CD4-positive, alpha-beta T cell treated with Interleukin-12 subunit alpha and Interleukin-12 subunit beta, for 1 hour (primary cell): ENCODE data around the gene ENTREP3.
"Not testable (repeated sequence)": the region's sequence is repeated elsewhere in the genome, so short reads cannot be mapped to it uniquely, and the experiment has no call there.

Experiments used
- DNase-seq: peaks from one replicate; pipeline ENCODE4 v3.0.0-alpha.2; 2020

Gene ENTREP3

DNA sequence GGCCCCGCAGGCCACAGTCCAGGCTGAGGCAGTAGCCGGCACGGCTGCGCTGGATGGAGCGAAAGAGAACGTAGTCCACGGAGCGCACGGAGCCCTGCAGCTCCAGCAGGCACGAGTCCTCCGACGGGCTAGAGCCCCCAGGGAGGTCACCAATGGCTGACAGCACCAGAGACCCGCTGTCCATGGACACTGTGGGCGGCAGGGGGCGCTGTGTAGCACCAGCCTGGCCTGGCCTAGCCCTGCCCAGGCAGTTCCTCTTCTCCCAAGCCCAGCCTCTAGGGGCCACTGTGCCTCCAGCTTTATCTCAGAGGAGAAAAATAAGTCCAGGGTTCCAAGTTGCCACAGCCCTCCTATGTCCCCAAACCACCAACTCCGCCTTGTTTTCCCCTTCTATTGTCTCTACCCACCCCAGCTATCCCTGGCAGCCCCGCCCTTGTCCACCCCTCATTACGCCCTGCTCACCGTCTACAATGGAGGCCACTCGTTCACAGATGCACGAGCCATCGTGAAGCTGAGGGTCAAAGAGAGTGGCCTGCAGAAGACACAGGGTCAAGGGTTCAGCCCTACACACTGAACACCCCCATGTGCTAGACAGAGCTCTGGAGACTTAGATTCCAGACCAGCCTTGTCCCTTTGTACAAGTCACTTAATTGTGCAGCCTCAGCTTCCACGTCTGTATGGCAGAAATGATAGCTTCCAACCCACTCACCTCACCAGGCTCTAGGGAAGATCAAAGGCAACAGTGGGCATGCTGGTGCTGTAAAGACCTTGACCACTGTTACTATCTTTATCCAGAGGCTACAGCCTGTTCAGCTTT lies 4.4 kb downstream of the ENTREP3 start:
- DNase-seq: peak; percentile 95

DNA sequence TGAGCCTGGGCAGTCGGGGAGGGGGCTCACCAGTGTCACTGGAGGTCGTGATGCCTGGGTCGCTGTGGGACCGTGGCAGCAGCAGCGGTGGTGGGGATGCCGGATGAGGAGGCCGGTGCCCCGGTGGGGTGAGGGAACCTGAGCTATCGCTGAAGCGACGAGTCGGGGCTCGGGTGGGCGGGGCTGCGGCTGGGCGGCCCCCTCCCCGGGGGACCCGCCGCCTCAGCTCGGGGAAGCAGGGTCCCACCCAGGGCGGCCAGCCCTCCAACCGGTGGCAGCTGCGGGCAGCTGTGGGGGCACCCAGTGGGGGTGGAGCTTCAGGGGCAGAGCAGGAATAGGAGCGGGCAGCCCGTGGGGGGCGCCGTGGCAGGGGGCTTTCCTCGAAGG lies 5.0 kb downstream of the ENTREP3 start:
- no peak for DNase-seq

DNA sequence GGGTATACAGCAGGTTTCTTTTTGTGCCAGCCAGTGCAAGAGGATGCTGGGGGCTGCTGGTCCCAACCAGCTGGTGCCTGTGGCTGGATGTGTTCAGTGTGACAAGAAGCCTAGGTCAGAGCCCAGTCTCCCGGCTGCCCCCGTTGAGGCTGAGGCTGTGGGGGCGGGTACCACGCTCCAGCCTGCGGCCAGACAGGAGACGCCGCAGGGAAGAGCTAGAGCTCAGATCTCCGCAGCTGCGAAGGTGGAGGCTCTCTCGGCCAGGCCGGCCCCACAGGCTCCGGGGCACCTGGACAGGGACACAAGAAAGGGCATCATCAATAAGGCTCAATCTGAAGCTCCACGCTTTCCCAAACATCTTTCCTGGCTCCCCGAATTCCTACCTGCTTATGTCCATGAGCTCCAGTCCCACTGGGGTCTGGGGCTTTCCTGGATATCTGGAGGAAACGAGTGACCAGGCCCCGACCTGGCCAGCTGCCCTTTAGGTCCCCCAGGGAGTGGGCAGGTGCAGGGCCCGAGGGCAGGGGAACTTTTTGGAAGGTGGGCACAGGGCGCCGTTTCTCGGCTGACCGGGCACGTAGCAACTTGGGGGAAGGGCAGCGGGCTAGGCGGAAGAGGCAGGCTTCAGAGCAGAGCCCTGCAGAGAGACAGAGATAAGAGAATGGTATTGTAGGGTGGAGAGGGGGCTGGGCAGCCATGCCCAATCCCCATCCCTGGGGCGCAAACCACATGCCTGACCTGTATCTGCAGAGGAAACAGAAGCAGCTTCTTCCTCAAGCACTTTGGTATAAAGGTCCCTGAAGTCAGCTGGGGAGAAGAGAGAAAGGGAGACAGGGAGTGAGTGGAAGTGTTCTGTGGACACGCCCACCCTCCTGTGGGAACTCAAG lies 7.4 kb downstream of the ENTREP3 start:
- no peak for DNase-seq

DNA sequence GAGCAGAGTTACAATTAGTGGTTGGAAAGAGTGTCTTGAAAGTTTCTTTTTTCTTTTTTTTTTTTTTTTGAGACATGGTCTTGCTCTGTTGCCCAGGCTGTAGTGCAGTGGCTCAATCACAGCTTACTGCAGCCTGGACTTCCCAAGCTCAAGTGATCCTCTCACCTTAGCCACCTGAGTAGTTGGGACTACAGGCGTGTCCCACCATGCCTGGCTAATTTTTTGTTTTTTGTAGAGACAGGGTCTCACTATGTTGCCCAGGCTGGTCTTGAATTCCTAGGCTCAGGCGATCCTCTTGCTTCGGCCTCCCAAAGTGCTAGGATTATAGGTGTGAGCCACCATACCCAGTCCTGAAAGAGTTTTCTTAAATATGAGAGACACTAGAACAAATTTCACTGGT lies 8.5 kb downstream of the ENTREP3 start:
- DNase-seq: not testable (repeated sequence)

DNA sequence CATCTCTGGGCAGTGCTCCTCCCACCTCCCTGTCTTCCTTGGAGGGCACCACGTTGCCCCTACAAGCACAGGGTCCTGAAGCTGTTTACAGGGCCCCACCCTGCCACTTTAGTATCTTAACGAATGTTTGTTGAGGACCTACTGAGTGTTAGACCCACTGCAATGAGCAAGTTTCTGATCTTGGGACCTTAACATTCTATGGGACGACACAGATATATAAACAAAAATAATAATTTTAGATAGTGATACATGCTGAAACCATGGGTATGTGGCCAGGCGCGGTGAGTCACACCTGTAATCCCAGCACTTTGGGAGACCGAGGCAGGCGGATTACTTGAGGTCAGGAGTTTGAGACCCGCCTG lies 10.1 kb downstream of the ENTREP3 start:
- DNase-seq: no peak

DNA sequence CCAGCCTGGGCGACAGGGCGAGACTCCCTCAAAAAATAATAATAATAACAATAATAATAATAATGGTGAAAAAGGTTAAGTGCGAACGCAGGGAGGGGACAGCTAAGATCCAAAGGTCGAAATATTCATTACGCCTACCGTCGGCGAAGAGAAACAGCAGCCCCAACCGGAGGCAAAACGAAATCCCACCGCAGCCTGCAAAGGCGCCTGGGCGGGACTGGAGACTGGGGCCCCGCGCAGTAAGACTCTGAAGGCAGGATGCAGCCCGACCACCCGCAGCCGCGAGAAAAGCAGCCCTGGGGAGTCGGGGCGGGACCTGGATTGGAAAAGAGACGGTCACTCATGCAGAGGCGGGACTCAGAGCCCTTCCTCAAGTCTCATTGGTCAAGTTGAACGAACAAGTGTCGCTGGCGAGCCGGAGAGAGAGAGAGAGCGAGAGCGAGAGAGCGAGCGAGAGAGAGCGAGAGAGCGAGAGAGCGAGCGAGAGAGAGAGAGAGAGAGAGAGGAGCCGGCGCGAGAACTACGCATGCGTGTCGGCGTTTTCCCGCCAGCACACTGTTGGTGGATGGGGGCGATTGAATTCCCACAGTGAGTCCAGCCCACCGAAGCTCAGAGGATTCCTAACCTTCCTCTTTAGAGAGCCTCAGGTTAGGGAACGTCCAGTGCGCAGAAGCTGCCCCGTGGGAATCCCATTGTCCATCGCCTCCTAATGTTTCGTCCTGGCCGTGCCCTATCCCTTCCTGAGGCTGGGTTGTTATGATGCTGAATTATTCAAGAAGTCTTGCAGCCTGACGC lies 10.7 kb downstream of the ENTREP3 start:
- peak; percentile 97 for DNase-seq

DNA sequence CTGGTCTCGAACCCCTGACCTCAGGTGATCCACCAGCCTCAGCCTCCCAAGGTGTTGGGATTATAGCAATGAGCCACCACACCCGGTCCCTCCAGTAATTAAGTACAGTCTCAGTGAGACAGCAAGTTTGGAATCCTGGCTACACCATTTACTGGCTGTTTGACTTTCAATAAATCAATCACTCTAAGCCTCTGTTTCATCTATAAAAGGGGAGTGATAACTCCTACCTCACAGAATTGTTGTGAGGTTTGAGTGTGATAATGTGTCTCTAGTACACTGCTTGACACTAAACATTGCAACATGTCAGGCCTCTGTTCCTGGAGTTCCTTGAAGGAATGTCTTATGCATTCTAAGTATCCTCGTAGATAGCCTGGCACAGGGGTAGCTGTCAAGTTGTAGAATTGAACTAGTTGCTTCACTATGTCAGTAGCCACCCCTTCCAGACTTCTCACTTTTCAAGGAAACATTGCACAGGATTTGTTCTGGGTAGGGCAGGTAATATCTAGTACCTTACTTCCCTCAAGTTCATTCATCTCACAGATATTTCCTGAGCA lies 12.4 kb downstream of the ENTREP3 start:
- no peak for DNase-seq

DNA sequence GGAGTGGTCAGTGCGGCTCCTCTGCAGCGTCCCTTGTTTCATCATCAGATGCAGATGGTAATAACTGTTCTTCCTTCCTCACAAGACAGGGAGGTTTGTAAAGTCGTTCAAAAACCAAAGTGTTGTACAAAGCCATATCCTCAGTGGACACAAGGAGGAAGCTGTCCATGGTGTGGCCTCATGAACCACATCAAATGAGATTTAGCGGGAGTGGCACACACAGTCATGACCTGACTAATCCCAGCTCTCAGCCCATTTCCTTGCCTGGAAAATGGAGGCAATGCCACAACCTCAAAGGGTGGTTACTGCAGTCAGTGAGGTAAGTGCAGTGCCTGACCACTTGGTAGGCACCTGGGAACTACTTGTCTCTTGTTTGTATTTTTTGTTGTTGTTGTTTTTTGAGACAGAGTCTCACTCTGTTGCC lies 13.4 kb downstream of the ENTREP3 start:
- DNase-seq: no peak

DNA sequence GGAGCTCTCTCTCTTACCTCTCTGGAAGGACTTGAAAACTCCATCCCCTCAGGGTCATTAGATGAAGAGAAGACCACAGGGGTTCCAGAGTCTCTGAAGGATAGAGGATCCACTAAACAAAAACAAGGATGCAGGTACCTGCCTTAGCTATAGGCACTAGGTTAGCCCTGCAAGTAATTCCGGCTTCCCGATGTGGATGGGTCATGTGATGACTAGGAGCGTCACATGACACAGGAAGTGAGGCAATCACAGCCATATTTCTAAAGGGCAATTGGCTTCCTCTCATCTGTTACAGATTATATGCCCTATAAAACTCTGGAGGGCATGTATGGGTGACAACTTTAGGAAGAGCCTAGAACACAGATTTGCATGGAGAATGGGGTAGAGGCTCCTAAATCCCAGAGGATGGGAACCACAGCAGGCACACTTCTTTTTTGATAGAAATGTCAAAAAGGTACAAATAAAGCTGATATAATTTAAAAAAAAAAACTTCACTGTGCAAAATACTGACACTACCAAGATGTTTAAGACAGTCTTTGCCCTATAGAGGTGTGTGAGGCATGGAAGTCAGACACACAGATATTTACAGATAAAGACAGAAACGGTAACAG lies 14.1 kb downstream of the ENTREP3 start:
- peak; percentile 82 for DNase-seq

DNA sequence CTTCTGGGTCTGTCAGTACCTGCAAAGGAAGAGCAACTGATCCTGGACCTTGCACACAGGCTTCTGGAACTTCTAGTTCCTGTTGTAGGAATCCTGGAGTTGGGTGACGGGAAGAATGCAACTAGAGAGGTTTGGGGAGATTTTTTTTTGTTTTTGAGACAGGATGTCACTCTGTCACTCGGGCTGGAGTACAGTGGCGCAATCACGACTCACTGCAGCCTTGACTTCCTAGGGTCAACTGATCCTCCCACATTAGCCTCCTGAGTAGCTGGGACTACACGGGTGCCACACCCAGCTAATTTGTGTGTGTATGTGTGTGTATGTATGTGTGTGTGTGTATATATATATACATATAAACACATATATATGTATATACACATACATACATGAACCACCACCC lies 18.8 kb downstream of the ENTREP3 start:
- DNase-seq: no peak

DNA sequence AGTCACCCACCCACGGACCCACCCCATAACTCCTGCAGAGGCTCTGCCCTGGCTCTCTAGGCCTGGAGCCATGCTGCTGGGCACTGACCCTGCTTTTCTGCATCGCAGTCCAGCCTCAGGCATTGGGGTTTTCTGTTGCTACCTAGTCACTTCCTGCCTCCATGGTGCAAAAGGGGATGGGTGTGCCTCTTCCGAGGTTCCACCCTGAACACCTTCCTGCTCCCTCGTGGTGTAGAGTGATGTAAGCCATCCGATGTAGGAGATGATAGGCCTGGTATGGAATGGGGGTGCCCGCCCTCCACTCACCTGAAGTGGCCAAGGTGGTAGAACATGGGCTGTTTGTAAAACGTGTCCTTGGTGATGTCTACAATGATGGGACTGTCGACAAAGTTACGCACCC lies 19.9 kb downstream of the ENTREP3 start:
- DNase-seq: peak; percentile 37

DNA sequence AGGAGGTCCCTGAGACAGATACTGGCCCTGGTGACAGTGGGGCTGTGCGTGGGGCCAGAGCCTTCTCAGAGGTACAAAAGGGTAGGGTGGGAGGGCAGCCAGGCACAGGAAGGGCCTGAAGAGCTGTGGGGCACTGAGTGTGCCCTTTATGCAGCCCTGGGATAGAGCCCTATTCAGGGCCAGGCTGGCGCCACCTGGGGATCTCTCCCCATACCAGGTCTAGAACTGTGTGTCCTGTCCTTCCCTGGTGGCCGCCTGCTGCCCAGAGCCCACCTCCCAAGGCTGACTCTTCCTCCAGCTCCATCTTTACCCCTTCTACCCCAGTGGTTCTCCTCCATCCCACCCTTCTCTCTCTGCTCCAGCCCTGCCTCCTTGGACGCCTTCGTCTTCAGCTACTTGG lies 21.8 kb downstream of the ENTREP3 start:
- not testable (repeated sequence) for DNase-seq

DNA sequence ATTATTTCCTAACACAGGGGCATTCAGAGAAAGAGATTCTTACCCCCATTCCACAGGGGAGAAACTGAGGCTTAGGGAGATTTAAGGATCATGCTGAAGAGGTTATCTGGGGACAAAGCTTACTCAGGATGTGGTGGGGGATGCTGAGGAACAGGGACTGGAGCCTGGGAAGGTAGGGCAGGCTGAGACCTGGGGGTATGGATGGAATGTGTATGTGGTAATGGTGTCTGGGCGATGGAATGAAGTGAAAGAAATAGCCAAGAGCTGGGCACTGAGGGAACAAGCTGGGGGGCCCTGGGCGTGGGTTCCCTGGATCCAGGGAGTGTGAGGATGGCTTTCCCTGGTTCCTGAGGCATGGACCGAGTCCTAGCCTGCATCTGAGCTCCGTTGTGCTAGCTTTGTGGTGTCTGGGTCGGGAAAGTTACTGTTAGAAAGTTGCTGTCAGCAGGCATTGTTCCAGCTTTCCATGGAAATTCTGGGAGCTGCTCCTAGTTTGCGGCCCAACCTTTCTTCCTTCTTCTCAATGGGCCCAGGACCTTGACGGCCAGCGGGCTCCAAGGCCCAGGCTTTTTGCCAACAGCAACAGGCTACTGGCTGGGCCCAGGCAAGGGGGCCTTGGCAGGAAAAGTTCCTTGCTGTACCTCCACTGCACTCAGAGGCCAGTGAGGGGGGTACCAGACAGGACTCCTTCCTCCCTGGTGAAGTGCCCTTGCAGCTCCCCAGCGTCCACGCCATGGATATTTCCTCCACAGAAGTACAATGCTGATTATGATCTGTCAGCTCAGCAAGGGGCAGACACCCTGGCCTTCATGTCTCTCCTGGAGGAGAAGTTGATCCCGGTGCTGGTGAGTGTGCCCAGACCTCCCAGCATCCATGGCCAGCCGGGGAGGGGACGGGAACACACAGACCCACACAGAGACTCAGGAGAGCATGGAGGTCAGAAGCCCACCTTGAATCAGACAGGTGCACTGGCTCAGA lies 23.0 kb downstream of the ENTREP3 start:
- not testable (repeated sequence) for DNase-seq

DNA sequence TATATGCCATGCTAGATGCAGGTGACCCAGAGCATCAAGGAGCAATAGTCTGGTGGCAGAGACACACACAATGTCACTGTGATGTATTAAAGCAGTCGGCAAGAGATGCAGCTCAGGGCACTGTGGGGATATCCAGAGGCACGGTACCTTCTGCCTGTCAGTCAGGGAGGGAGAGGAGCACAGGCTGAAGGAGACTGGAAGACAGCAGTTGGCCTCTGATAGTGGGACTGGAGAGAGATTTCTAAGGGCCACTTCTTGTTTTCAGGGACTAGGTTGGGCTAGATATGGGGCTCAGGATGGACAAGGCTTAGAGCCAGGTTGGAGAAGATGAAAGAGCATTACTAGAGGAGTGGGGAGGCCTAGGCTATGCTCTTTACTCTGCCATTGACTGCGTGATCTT lies 24.0 kb downstream of the ENTREP3 start:
- DNase-seq: not testable (repeated sequence)

DNA sequence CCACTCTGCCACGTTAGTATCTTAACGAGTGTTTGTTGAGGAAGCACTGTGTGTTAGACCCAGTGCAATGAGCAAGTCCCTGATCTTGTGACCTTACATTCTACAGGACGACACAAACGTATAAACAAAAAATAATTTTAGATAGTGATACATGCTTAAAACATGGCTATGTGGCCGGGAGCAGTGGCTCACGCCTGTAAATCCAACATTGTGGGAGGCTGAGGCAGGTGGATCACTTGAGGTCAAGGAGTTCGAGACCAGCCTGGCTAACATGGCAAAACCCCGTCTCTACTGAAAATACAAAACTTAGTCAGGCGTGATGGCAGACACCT lies 27.2 kb downstream of the ENTREP3 start:
- DNase-seq: no peak

DNA sequence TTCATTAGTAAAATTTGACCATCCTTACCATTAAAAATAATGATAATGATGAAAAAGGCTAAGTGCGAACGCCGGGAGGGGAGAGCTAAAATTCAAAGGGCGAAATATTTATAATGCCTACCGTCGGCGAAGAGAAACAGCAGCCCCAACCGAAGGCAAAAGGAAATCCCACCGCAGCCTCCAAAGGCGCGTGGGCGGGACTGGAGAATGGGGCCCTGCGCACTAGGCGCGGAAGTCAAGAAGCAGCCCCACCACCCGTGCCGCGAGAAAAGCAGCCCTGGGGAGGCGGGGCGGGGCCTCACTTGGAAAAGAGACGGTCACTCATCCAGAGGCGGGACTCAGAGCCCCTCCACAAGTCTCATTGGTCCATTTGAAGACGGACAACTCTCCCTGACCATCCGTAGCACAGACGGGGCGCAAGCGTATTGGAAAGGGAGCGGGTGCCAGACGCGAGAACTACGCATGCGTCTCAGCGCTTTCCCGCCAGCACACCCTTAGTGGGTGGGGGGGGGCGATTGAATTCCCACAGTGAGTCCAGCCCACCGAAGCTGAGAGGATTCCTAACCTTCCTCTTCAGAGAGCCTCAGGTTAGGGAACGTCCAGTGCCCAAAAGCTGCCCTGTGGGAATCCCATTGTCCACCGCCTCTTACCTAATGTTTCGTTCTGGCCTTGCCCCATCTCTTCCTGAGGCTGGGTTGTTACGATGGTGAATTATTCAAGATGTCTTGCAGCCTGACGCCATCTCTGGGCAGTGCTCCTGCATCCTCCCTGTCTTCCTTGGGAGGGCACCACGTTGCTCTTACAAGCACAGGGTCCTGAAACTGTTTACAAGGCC lies 27.8 kb downstream of the ENTREP3 start:
- peak; percentile 99 for DNase-seq

DNA sequence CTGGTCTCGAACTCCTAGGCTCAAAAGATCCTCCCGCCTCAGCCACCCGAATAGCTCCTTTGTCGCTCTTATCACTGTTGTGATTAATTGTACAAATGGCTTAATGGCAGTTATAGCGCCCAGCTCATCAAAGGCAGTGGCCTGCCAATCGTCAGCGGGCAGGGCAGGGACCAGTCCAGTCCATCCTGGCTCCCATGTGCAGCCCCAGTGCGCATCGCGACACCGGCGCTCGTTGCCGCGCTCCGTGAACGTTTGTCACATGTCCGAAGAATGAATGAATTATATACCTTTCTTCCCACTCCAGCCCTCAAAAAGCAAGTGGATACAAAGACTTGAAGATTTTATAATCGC lies 28.4 kb downstream of the ENTREP3 start:
- no peak for DNase-seq

DNA sequence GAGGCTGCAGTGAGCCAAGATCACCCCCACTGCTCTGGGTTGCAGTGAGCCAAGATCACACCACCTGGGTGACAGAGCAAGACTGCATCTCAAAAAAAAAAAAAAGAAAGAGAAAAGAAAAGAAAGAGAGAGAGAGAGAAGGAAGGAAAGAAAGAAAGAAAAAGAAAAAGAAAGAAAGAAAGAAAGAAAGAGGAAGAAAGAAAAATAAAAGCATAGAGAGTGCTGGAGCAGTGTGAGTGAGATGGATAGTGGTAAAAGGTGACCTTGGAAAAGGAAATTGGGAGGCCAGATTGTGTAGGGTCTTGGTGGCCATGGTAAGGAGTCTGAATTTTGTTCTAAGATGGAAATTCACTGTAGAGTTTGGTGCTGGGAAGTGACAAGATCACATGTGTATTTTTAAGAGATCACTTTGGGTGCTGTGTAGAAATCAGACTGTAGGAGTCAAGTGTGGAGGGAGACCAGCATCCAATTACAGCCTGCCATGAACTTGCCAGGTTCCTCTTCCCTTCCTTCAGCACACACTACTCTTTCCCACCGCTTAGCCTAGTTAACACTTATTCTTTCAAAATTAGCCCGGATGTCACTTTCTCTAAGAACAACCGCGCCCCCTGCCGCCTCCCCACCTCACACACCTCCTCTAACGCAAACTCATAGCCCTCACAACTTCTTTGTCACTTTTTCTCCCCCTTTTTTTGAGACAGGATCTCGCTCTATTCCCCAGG lies 28.9 kb downstream of the ENTREP3 start:
- DNase-seq: peak; percentile 88

DNA sequence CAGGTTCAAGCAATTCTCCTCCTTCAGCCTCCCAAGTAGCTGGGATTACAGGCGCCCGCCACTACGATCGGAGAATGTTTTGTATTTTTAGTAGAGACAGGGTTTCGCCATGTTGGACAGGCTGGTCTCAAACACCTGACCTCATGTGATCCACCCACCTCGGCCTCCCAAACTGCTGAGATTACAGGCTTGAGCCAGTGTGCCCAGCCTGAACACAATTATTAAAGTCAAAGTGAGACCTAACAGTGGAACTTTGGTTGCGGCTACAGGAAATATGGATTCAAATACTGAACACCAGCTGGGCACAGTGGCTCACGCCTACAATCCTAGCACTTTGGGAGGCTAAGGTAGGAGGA lies 29.9 kb downstream of the ENTREP3 start:
- not testable (repeated sequence) for DNase-seq

DNA sequence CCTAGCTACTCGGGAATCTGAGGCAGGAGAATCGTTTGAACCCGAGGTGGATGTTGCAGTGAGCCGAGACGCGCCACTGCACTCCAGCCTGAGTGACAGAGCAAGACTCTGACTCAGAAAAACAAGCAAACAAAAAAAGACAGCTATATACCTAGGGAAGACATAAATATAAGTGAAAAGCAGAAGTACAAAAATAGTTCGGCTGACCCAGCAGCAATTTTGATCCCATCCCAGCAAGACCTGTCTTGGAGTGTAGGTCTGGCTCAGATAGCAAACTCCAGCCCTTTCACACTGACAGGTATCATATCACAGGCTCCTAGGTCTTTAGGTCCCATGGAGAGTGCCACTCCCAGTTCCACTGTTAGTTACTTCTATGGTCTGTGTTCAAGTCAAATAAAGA lies 32.2 kb downstream of the ENTREP3 start:
- no peak for DNase-seq
